ENCODE results near the gene GPBP1. TPM values are rescaled to one million over a fixed set of nuclear protein-coding genes. Genes with fewer than 3 reads are reported as not detected.

Gene GPBP1
- total RNA-seq, 1 donor: 56.8 TPM

- H3K36me3 ChIP-seq (ENCODE audit: insufficient read depth, low read length): no peaks in the 10 kb centered on the region
These were observed 450 bp downstream of the GPBP1 start for GRCh38 chr5:57174128-57174889.

DNA sequence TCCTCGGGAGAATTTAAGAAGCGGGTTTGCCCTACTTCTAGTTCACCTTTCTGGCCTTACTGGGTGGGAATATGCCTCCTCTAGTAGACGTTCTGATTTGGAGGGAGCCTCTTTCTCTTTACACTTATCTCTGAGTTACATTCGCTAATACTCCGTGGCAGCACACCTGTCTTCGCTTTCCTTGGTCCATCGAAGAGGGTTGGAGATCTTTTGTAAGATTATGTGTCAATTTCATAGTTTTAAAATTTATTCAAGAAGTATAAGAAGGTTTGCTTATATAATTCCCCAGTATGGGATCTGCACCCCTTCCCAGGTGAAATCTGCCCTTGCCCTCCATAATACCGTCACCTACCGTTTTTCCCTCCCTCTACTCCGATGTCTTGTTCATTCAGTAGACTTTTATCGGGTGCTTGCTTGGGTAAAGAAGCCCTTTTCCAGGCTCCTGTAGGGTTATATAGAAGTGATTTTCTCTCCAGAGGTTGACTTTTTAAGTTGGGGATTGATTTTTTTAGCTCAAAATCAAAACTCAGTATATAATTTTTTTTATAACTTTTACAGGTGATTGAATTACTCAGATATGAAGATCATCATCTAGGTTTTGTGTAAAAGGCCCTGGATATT is 1.1 kb downstream of the GPBP1 start:
- H3K36me3 ChIP-seq (ENCODE audit: insufficient read depth, low read length): no peaks in the 10 kb centered on the region
- peak overlapping the region; percentile 99 for H3K27ac ChIP-seq (ENCODE audit: low read depth, low read length)
- peak overlapping the region; percentile 90 for H2AFZ ChIP-seq (ENCODE audit: low read length)
- DNase-seq (ENCODE audit: insufficient read length, low spot score, missing footprints): no peak
- no peaks in the 10 kb centered on the region for H3K27me3 ChIP-seq (ENCODE audit: insufficient read depth, low read length)
- peaks cover 45% of the 10 kb centered on the region for H3K4me1 ChIP-seq (ENCODE audit: insufficient read depth, low read length)
- H3K79me2 ChIP-seq (ENCODE audit: insufficient read depth, low read length): peaks cover 61% of the 10 kb centered on the region
- H4K20me1 ChIP-seq (ENCODE audit: insufficient read depth, low read length): peaks cover 48% of the 10 kb centered on the region
- TF ChIP-seq, protein P1, sequence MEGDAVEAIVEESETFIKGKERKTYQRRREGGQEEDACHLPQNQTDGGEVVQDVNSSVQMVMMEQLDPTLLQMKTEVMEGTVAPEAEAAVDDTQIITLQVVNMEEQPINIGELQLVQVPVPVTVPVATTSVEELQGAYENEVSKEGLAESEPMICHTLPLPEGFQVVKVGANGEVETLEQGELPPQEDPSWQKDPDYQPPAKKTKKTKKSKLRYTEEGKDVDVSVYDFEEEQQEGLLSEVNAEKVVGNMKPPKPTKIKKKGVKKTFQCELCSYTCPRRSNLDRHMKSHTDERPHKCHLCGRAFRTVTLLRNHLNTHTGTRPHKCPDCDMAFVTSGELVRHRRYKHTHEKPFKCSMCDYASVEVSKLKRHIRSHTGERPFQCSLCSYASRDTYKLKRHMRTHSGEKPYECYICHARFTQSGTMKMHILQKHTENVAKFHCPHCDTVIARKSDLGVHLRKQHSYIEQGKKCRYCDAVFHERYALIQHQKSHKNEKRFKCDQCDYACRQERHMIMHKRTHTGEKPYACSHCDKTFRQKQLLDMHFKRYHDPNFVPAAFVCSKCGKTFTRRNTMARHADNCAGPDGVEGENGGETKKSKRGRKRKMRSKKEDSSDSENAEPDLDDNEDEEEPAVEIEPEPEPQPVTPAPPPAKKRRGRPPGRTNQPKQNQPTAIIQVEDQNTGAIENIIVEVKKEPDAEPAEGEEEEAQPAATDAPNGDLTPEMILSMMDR (IDR thresholded peaks at IDR 0.05; ENCODE audit: extremely low read depth, low read depth, low read length): no peak
- H3K4me3 ChIP-seq (ENCODE audit: insufficient read depth, low read length): peak overlapping the region; percentile 100
- H3K9me3 ChIP-seq (ENCODE audit: low read depth, low read length): no peaks in the 10 kb centered on the region
- H3K4me2 ChIP-seq (ENCODE audit: insufficient read depth, low read length): peak overlapping the region; percentile 95

More at GRCh38 chr5:57174128-57174889, 450 bp downstream of the GPBP1 start:
- H3K79me2 ChIP-seq (ENCODE audit: insufficient read depth, low read length): peaks cover 54% of the 10 kb centered on the region
- DNase-seq (ENCODE audit: insufficient read length, low spot score, missing footprints): peak; percentile 73
- H4K20me1 ChIP-seq (ENCODE audit: insufficient read depth, low read length): peaks cover 42% of the 10 kb centered on the region
- peak overlapping the region; percentile 95 for H3K4me2 ChIP-seq (ENCODE audit: insufficient read depth, low read length)
- H3K4me3 ChIP-seq (ENCODE audit: insufficient read depth, low read length): peak overlapping the region; percentile 100
- H3K27ac ChIP-seq (ENCODE audit: low read depth, low read length): peak overlapping the region; percentile 99
- H2AFZ ChIP-seq (ENCODE audit: low read length): peak overlapping the region; percentile 90
- peaks cover 40% of the 10 kb centered on the region for H3K4me1 ChIP-seq (ENCODE audit: insufficient read depth, low read length)
- no peaks in the 10 kb centered on the region for H3K27me3 ChIP-seq (ENCODE audit: insufficient read depth, low read length)
- H3K9me3 ChIP-seq (ENCODE audit: low read depth, low read length): no peaks in the 10 kb centered on the region
- TF ChIP-seq, protein P1 (IDR thresholded peaks at IDR 0.05; ENCODE audit: extremely low read depth, low read depth, low read length): no peak

DNA sequence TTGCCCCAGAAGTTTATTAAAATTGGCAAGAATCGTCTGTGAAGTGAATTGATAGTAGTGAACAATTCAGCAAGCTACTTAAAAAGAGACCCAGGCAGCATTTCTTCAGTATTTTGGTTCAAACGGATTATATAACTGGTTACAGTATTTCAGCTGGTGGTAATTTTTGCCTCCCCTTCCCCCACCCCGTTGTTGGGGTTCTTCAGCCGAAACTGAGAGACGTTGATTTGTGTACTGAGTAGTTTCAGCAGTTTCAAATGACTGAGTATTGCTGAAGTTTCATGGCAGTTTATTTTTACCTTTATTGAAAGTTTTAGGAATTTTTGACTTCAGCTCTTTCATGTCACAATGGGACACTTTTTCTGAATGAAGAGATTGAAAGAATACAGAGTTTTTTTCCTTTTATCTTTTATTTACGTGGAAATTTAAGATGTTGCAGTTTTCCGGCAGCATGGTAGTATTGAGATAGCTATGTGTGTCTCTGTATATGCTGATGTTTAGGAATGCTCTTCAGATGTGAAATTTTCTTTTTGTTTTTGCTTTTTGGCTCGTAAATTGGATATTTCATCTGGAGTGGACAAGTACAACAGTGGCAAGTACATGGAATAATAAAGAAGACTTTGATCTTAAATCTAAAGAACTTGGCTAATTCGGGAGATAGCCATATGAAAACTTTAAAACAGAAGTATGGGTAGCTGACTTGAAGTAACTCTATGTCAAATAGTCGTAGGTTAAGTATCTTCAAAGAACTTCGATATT is 1.9 kb downstream of the GPBP1 start:
- DNase-seq (ENCODE audit: insufficient read length, low spot score, missing footprints): no peak
- H3K9me3 ChIP-seq (ENCODE audit: low read depth, low read length): no peaks in the 10 kb centered on the region
- peak overlapping the region; percentile 95 for H3K4me2 ChIP-seq (ENCODE audit: insufficient read depth, low read length)
- H4K20me1 ChIP-seq (ENCODE audit: insufficient read depth, low read length): peaks cover 48% of the 10 kb centered on the region
- TF ChIP-seq, protein P1 (IDR thresholded peaks at IDR 0.05; ENCODE audit: extremely low read depth, low read depth, low read length): no peak
- H3K4me1 ChIP-seq (ENCODE audit: insufficient read depth, low read length): peaks cover 45% of the 10 kb centered on the region
- peak overlapping the region; percentile 99 for H3K27ac ChIP-seq (ENCODE audit: low read depth, low read length)
- peaks cover 69% of the 10 kb centered on the region for H3K79me2 ChIP-seq (ENCODE audit: insufficient read depth, low read length)
- H3K4me3 ChIP-seq (ENCODE audit: insufficient read depth, low read length): peak overlapping the region; percentile 100
- no peaks in the 10 kb centered on the region for H3K36me3 ChIP-seq (ENCODE audit: insufficient read depth, low read length)
- no peak overlapping the region for H2AFZ ChIP-seq (ENCODE audit: low read length)
- no peaks in the 10 kb centered on the region for H3K27me3 ChIP-seq (ENCODE audit: insufficient read depth, low read length)
